ENCODE data around the gene METTL25B. TPM values are rescaled to one million over a fixed set of nuclear protein-coding genes. Genes with fewer than 3 reads are reported as not detected.

The METTL25B gene
- total and polyA plus RNA-seq, 4 donors = 24.4 to 42.6 (median 31.6) TPM

DNA sequence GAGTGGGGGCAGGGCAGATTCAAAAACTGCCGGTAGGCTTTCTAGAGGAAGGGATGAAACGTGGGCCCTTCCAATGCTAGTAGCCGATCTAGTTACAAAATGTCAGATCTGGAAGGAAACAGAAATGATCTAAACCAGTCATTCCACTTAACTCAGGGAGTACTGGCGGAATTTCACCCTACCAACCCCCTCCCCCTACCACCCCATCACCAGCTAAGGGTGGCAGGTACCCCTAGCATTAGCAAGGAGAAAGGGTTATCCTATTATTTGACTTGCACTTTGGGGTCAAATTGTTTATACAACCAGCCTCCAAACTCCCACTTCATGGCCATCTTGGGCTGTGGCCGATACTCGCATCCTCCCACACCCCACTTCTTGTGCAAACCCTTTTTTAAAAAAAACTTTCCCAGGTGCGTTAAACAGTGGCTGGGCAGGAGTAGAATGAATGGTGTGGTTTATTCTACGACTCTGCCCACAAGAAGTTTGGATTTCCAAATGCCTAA lies 13.3 kb downstream of the METTL25B start:
- Histone ChIP-seq H3K9me3 (ENCODE audit: control insufficient read depth in 4 of 4, insufficient read depth in 3 of 4, low read length in 3 of 4) (no peaks in the 10 kb centered on the region), H3K4me1 (ENCODE audit: control insufficient read depth in 5 of 5, insufficient read depth in 5 of 5, low read length in 5 of 5) (peaks cover 0 to 20% (median 2%) of the 10 kb centered on the region in 5 donors), H3K9ac (ENCODE audit: insufficient read depth in 1 of 2, low read length in 2 of 2) (no peak overlapping the region), H3K27ac (ENCODE audit: low read depth in 1 of 2, low read length in 1 of 2) (peak overlapping the region; percentile 71 to 89), H3K4me3 (no peak overlapping the region), H3K36me3 (ENCODE audit: control insufficient read depth in 4 of 4, insufficient read depth in 4 of 4, low read length in 4 of 4) (peaks cover 4 to 36% (median 18%) of the 10 kb centered on the region in 4 donors), H3K27me3 (ENCODE audit: control insufficient read depth in 3 of 3, insufficient read depth in 3 of 3, low read length in 2 of 3) (no peaks in the 10 kb centered on the region)
- 34 to 40% methylated on average over 8 of the region's 8 CpGs for WGBS, 2 donors
- ATAC-seq (ENCODE audit: insufficient read depth, low FRiP score) = no peak
- DNase-seq = no peak
- TF ChIP-seq, protein P1, sequence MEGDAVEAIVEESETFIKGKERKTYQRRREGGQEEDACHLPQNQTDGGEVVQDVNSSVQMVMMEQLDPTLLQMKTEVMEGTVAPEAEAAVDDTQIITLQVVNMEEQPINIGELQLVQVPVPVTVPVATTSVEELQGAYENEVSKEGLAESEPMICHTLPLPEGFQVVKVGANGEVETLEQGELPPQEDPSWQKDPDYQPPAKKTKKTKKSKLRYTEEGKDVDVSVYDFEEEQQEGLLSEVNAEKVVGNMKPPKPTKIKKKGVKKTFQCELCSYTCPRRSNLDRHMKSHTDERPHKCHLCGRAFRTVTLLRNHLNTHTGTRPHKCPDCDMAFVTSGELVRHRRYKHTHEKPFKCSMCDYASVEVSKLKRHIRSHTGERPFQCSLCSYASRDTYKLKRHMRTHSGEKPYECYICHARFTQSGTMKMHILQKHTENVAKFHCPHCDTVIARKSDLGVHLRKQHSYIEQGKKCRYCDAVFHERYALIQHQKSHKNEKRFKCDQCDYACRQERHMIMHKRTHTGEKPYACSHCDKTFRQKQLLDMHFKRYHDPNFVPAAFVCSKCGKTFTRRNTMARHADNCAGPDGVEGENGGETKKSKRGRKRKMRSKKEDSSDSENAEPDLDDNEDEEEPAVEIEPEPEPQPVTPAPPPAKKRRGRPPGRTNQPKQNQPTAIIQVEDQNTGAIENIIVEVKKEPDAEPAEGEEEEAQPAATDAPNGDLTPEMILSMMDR (IDR thresholded peaks at IDR 0.05; ENCODE audit: control extremely low read depth, extremely low read depth) = no peak

- no peak overlapping the region for H3K4me3 ChIP-seq
- 85 to 89% methylated on average over 3 of the region's 3 CpGs for WGBS, 2 donors
- H3K4me1 ChIP-seq (ENCODE audit: control insufficient read depth in 5 of 5, insufficient read depth in 5 of 5, low read length in 5 of 5) = peaks cover 0 to 23% (median 2%) of the 10 kb centered on the region in 5 donors
- H3K27me3 ChIP-seq (ENCODE audit: control insufficient read depth in 3 of 3, insufficient read depth in 3 of 3, low read length in 2 of 3) = no peaks in the 10 kb centered on the region
- H3K36me3 ChIP-seq (ENCODE audit: control insufficient read depth in 4 of 4, insufficient read depth in 4 of 4, low read length in 4 of 4) = peaks cover 4 to 32% (median 17%) of the 10 kb centered on the region in 4 donors
- DNase-seq (no peak), ATAC-seq (ENCODE audit: insufficient read depth, low FRiP score) (no peak)
- no peak overlapping the region for H3K9ac ChIP-seq (ENCODE audit: insufficient read depth in 1 of 2, low read length in 2 of 2)
- peak overlapping the region in 1 of 2 donors; percentile 35 for H3K27ac ChIP-seq (ENCODE audit: low read depth in 1 of 2, low read length in 1 of 2)
- no peaks in the 10 kb centered on the region for H3K9me3 ChIP-seq (ENCODE audit: control insufficient read depth in 4 of 4, insufficient read depth in 3 of 4, low read length in 3 of 4)
- TF ChIP-seq, protein P1 (IDR thresholded peaks at IDR 0.05; ENCODE audit: control extremely low read depth, extremely low read depth) = no peak
These were observed 13.7 kb downstream of the METTL25B start for GRCh38 chr1:156742017-156742416.

GRCh38 chr1:156742801-156743200 lies 14.5 kb downstream of the METTL25B start:
- Histone ChIP-seq H3K36me3 (ENCODE audit: control insufficient read depth in 4 of 4, insufficient read depth in 4 of 4, low read length in 4 of 4) (peaks cover 4 to 30% (median 13%) of the 10 kb centered on the region in 4 donors), H3K27me3 (ENCODE audit: control insufficient read depth in 3 of 3, insufficient read depth in 3 of 3, low read length in 2 of 3) (no peaks in the 10 kb centered on the region), H3K9me3 (ENCODE audit: control insufficient read depth in 4 of 4, insufficient read depth in 3 of 4, low read length in 3 of 4) (no peaks in the 10 kb centered on the region), H3K4me1 (ENCODE audit: control insufficient read depth in 5 of 5, insufficient read depth in 5 of 5, low read length in 5 of 5) (peaks cover 4 to 30% (median 5%) of the 10 kb centered on the region in 5 donors), H3K27ac (ENCODE audit: low read depth in 1 of 2, low read length in 1 of 2) (no peak overlapping the region), H3K9ac (ENCODE audit: insufficient read depth in 1 of 2, low read length in 2 of 2) (no peak overlapping the region), H3K4me3 (no peak overlapping the region)
- ATAC-seq (ENCODE audit: insufficient read depth, low FRiP score) (no peak), DNase-seq (no peak)
- TF ChIP-seq, protein P1 (IDR thresholded peaks at IDR 0.05; ENCODE audit: control extremely low read depth, extremely low read depth) = no peak
- 94 to 97% methylated on average over 4 of the region's 4 CpGs for WGBS, 2 donors

Data from lung (tissue), 12 donors.